HepG2 (cell line): ENCODE results near the gene MAP1LC3B. TPM values are rescaled to one million over a fixed set of nuclear protein-coding genes. Genes with fewer than 3 reads are reported as not detected.
A peak's percentile ranks its signal among the peaks of the same experiment; 100 is the strongest.

Experiments
- HMG20B ChIP-seq: conservative IDR thresholded peaks from 2 replicates; pipeline ENCODE4 v1.6.1; 2016; ENCODE audit warnings: missing genetic modification reagents, missing compliant biosample characterization
- JUNB ChIP-seq: sonication (generic); formaldehyde crosslinking; IDR thresholded peaks from 2 replicates; pipeline ENCODE4 v1.8.0; 2022; ENCODE audit warnings: missing genetic modification reagents, mild to moderate bottlenecking, borderline replicate concordance
- NR1H2 ChIP-seq: sonication (generic); formaldehyde crosslinking; IDR thresholded peaks from 2 replicates; pipeline ENCODE4 v1.8.1; 2022; ENCODE audit warnings: low read depth, missing genetic modification reagents, borderline replicate concordance
- SMAD3 ChIP-seq: sonication (generic); formaldehyde crosslinking; IDR thresholded peaks from 2 replicates; pipeline ENCODE4 v1.4.0; 2020; ENCODE audit warnings: missing genetic modification reagents
- ZNF124 ChIP-seq: sonication (generic); formaldehyde crosslinking; IDR thresholded peaks from 2 replicates; pipeline ENCODE4 v1.4.0; 2020; ENCODE audit warnings: missing genetic modification reagents
- ZNF44 ChIP-seq: sonication (generic); formaldehyde crosslinking; IDR thresholded peaks from 2 replicates; pipeline ENCODE4 v1.5.1; 2020; ENCODE audit warnings: mild to moderate bottlenecking, missing genetic modification reagents
- ZNF883 ChIP-seq: sonication (generic); formaldehyde crosslinking; IDR thresholded peaks from 2 replicates; pipeline ENCODE4 v1.5.1; 2020; ENCODE audit warnings: mild to moderate bottlenecking, missing genetic modification reagents; ENCODE audit errors: not compliant biosample characterization
- polyA plus RNA-seq, 8 experiments: library from polyadenylated mRNA; depleted of rRNA in 3 of 8; stranded (reverse) in 7 of 8; unstranded in 1 of 8; fragments of >200 nt; fragmentation: Illumina TruSeq in 4 of 8; extraction: Trizol in 4 of 8; gene quantifications; 2 replicates each; pipeline versions ENCODE4 v1.2.1 to v1.2.3, GENCODE V29; 2011 to 2016; ENCODE audit warnings: low read depth in 4 of 8, missing spikeins in 1 of 8, mixed read lengths in 1 of 8; ENCODE audit not compliant: insufficient read depth in 1 of 8
- total RNA-seq, 5 experiments: library from RNA; depleted of rRNA; stranded (reverse); fragments of >200 nt; fragmentation: Illumina TruSeq; extraction: Trizol; gene quantifications; 2 replicates each; pipeline ENCODE4 v1.2.3, GENCODE V29; 2016; ENCODE audit warnings: low read depth in 1 of 5
- TF ChIP-seq, protein P1 (sequence below): IDR thresholded peaks from 2 replicates; pipeline ENCODE4 v1.6.1; 2016; ENCODE audit warnings: missing genetic modification reagents, missing compliant biosample characterization
- TF ChIP-seq, protein P2 (sequence below): sonication (generic); formaldehyde crosslinking; IDR thresholded peaks from 2 replicates; pipeline ENCODE4 v1.4.0; 2020; ENCODE audit warnings: missing genetic modification reagents, borderline replicate concordance
- TF ChIP-seq, protein P3 (sequence below): sonication (generic); formaldehyde crosslinking; IDR thresholded peaks from 2 replicates; pipeline ENCODE4 v1.4.0; 2020; ENCODE audit warnings: missing genetic modification reagents
- TF ChIP-seq, protein P4 (sequence below): sonication (generic); formaldehyde crosslinking; IDR thresholded peaks from 2 replicates; pipeline ENCODE4 v1.5.1; 2020; ENCODE audit warnings: mild to moderate bottlenecking, missing genetic modification reagents, moderate library complexity
- TF ChIP-seq, protein P5 (sequence below): sonication (generic); formaldehyde crosslinking; IDR thresholded peaks from 2 replicates; pipeline ENCODE4 v1.4.0; 2020; ENCODE audit warnings: mild to moderate bottlenecking, missing genetic modification reagents

The MAP1LC3B gene
- total and polyA plus RNA-seq, 2 of the 13 experiments (the other 11 are each of a cell fraction or from before 2014, with no cell fraction given), result 15.7 to 37.4 TPM

DNA sequence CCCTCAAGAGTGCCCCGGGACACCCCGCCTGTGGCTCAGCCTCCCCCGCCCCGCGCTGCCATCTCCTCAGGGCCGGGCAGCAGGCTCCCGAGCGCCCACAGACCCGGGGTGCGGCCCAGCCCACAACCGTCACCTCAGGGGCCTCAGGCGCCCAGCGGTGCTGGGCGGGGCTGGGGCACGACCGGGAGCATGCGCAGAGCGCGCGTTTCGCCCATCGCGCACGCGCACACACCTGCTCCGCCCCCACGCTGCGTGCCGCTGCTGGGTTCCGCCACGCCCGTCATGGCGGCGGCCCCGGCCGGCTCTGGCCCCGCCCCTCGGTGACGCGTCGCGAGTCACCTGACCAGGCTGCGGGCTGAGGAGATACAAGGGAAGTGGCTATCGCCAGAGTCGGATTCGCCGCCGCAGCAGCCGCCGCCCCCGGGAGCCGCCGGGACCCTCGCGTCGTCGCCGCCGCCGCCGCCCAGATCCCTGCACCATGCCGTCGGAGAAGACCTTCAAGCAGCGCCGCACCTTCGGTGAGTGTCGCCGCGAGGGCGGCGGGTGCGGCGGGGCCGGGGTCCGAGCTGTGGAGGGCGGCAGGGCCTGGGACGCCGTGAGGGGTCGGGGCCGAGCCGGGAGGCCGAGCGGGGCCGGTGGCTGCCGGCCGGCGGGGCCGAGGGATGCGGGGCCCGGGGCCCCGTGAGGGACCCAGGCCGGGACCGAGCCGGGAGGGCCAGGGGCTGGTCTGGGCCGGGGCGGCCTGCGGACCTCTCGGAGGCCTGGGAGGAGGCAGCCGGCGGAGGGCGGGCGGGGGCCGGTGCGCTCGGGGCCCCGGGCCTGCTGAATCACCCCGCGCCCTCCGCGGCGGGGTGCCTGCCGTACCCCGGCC, at the start of gene MAP1LC3B (continued):
- TF ChIP-seq ZNF124 (CRISPR knock-in tag) (peak; percentile 75; the same call in 1 of the 2 replicates), JUNB (no peak), ZNF883 (peak; percentile 92), NR1H2 (CRISPR knock-in tag) (peak; percentile 17; the same call in 1 of the 2 replicates), ZNF44 (CRISPR knock-in tag) (no peak), SMAD3 (CRISPR knock-in tag) (peak; percentile 87; the same call in 1 of the 2 replicates), HMG20B (CRISPR knock-in tag) (no peak)
- TF ChIP-seq, protein P1, sequence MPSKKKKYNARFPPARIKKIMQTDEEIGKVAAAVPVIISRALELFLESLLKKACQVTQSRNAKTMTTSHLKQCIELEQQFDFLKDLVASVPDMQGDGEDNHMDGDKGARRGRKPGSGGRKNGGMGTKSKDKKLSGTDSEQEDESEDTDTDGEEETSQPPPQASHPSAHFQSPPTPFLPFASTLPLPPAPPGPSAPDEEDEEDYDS (CRISPR knock-in tag), result peak; percentile 96
- TF ChIP-seq, protein P2, sequence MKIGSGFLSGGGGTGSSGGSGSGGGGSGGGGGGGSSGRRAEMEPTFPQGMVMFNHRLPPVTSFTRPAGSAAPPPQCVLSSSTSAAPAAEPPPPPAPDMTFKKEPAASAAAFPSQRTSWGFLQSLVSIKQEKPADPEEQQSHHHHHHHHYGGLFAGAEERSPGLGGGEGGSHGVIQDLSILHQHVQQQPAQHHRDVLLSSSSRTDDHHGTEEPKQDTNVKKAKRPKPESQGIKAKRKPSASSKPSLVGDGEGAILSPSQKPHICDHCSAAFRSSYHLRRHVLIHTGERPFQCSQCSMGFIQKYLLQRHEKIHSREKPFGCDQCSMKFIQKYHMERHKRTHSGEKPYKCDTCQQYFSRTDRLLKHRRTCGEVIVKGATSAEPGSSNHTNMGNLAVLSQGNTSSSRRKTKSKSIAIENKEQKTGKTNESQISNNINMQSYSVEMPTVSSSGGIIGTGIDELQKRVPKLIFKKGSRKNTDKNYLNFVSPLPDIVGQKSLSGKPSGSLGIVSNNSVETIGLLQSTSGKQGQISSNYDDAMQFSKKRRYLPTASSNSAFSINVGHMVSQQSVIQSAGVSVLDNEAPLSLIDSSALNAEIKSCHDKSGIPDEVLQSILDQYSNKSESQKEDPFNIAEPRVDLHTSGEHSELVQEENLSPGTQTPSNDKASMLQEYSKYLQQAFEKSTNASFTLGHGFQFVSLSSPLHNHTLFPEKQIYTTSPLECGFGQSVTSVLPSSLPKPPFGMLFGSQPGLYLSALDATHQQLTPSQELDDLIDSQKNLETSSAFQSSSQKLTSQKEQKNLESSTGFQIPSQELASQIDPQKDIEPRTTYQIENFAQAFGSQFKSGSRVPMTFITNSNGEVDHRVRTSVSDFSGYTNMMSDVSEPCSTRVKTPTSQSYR (CRISPR knock-in tag), result peak; percentile 68
- TF ChIP-seq, protein P3, sequence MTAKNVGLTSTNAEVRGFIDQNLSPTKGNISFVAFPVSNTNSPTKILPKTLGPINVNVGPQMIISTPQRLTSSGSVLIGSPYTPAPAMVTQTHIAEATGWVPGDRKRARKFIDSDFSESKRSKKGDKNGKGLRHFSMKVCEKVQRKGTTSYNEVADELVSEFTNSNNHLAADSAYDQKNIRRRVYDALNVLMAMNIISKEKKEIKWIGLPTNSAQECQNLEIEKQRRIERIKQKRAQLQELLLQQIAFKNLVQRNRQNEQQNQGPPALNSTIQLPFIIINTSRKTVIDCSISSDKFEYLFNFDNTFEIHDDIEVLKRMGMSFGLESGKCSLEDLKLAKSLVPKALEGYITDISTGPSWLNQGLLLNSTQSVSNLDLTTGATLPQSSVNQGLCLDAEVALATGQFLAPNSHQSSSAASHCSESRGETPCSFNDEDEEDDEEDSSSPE (CRISPR knock-in tag), result peak; percentile 67; the same call in 1 of the 2 replicates
- TF ChIP-seq, protein P4, sequence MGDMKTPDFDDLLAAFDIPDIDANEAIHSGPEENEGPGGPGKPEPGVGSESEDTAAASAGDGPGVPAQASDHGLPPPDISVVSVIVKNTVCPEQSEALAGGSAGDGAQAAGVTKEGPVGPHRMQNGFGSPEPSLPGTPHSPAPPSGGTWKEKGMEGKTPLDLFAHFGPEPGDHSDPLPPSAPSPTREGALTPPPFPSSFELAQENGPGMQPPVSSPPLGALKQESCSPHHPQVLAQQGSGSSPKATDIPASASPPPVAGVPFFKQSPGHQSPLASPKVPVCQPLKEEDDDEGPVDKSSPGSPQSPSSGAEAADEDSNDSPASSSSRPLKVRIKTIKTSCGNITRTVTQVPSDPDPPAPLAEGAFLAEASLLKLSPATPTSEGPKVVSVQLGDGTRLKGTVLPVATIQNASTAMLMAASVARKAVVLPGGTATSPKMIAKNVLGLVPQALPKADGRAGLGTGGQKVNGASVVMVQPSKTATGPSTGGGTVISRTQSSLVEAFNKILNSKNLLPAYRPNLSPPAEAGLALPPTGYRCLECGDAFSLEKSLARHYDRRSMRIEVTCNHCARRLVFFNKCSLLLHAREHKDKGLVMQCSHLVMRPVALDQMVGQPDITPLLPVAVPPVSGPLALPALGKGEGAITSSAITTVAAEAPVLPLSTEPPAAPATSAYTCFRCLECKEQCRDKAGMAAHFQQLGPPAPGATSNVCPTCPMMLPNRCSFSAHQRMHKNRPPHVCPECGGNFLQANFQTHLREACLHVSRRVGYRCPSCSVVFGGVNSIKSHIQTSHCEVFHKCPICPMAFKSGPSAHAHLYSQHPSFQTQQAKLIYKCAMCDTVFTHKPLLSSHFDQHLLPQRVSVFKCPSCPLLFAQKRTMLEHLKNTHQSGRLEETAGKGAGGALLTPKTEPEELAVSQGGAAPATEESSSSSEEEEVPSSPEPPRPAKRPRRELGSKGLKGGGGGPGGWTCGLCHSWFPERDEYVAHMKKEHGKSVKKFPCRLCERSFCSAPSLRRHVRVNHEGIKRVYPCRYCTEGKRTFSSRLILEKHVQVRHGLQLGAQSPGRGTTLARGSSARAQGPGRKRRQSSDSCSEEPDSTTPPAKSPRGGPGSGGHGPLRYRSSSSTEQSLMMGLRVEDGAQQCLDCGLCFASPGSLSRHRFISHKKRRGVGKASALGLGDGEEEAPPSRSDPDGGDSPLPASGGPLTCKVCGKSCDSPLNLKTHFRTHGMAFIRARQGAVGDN, result peak; percentile 91
- TF ChIP-seq, protein P5, sequence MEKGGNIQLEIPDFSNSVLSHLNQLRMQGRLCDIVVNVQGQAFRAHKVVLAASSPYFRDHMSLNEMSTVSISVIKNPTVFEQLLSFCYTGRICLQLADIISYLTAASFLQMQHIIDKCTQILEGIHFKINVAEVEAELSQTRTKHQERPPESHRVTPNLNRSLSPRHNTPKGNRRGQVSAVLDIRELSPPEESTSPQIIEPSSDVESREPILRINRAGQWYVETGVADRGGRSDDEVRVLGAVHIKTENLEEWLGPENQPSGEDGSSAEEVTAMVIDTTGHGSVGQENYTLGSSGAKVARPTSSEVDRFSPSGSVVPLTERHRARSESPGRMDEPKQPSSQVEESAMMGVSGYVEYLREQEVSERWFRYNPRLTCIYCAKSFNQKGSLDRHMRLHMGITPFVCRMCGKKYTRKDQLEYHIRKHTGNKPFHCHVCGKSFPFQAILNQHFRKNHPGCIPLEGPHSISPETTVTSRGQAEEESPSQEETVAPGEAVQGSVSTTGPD, result no peak
